Glutamatergic neuron (in vitro differentiated cells): ENCODE results near the gene PARP16. TPM values are rescaled to one million over a fixed set of nuclear protein-coding genes. Genes with fewer than 3 reads are reported as not detected.

ENCODE experiments used
- DNase-seq: peaks from one replicate; pipeline ENCODE4 v3.0.0; 2022
- H3K27ac Mint-ChIP-seq: one replicate; pipeline ENCODE4 v1.8.0; 2020; ENCODE audit warnings: mild to moderate bottlenecking, mixed read lengths, inconsistent platforms; ENCODE audit not compliant: unreplicated experiment
- H3K27me3 Mint-ChIP-seq: one replicate; pipeline ENCODE4 v1.8.0; 2020; ENCODE audit warnings: mild to moderate bottlenecking, moderate library complexity, mixed read lengths, inconsistent platforms; ENCODE audit not compliant: unreplicated experiment
- H3K36me3 Mint-ChIP-seq: one replicate; pipeline ENCODE4 v1.8.0; 2020; ENCODE audit warnings: mild to moderate bottlenecking, mixed read lengths, inconsistent platforms; ENCODE audit not compliant: unreplicated experiment
- H3K4me1 Mint-ChIP-seq: one replicate; pipeline ENCODE4 v1.8.0; 2020; ENCODE audit warnings: mild to moderate bottlenecking, low read depth, mixed read lengths, inconsistent platforms; ENCODE audit not compliant: unreplicated experiment
- H3K4me3 Mint-ChIP-seq: one replicate; pipeline ENCODE4 v1.8.0; 2020; ENCODE audit warnings: mild to moderate bottlenecking, mixed read lengths, inconsistent platforms; ENCODE audit not compliant: unreplicated experiment
- H3K9me3 Mint-ChIP-seq: one replicate; pipeline ENCODE4 v1.8.0; 2020; ENCODE audit warnings: mild to moderate bottlenecking, moderate library complexity, mixed read lengths, inconsistent platforms; ENCODE audit not compliant: unreplicated experiment
- total RNA-seq: library from RNA; stranded (reverse); fragmentation: NEBNext Ultra II Directional; extraction: Animal tissue kit (Norgen Biotek cat#: 25700); gene quantifications from one replicate; pipeline ENCODE4 v1.2.1, GENCODE V29; 2021; ENCODE audit not compliant: unreplicated experiment
- TF ChIP-seq, protein P1 (sequence below): fragments of 200-600 bp; sonication (generic); IDR thresholded peaks from one replicate; pipeline ENCODE4 v1.5.0; 2021; ENCODE audit not compliant: partially characterized antibody, unreplicated experiment

PARP16 gene
- total RNA-seq, 1 donor from 2014 or later = 6.8 TPM

DNA sequence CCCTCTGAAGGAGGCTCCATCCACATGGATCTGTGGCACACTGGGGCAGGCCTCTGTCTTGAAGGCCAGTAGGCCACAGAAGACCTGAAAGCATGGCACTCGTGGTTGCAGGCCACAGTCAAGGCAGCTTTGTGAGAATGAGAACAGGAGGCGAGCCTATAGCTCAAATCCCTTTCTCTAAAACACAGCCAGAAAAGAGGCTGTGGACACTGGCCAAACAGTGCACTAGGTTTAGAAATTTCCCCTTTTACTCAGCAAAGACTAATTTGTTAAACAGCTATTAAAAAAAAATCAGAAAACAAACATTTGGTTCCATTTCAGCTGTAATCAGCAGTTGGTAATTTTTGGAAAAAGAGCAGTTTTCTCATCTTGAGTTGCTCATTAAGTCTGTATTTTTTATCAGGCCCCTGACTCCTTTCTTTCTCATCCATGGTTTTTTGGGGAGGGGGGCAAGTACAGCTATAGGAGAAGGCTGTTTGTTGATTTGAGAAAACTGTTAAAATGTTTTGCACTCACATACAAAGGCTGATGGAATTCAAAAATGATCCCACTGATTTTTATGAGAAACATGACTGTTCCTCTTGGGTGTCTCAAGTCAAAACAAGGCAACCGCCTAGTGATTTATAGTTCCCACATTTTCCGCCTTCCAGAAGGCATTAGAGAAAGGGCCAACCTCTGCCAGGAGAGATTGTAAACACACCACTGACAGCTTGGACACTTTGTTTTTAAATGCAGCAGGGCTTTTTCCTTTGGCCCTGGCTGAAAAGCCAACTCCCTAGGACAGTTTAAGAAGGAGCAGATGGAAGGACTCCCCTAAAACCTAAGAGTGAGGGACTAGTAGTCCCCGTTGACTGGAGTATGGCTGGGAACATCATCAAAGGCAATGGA, 28.1 kb downstream of the PARP16 start:
- H3K4me1 Mint-ChIP-seq = peaks cover 10% of the 10 kb centered on the region
- H3K27me3 Mint-ChIP-seq = no peaks in the 10 kb centered on the region
- H3K4me3 Mint-ChIP-seq = no peak overlapping the region
- H3K27ac Mint-ChIP-seq = no peak overlapping the region
- peaks cover 8% of the 10 kb centered on the region for H3K36me3 Mint-ChIP-seq
- H3K9me3 Mint-ChIP-seq = no peaks in the 10 kb centered on the region
- TF ChIP-seq, protein P1, sequence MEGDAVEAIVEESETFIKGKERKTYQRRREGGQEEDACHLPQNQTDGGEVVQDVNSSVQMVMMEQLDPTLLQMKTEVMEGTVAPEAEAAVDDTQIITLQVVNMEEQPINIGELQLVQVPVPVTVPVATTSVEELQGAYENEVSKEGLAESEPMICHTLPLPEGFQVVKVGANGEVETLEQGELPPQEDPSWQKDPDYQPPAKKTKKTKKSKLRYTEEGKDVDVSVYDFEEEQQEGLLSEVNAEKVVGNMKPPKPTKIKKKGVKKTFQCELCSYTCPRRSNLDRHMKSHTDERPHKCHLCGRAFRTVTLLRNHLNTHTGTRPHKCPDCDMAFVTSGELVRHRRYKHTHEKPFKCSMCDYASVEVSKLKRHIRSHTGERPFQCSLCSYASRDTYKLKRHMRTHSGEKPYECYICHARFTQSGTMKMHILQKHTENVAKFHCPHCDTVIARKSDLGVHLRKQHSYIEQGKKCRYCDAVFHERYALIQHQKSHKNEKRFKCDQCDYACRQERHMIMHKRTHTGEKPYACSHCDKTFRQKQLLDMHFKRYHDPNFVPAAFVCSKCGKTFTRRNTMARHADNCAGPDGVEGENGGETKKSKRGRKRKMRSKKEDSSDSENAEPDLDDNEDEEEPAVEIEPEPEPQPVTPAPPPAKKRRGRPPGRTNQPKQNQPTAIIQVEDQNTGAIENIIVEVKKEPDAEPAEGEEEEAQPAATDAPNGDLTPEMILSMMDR = no peak
- no peak for DNase-seq

DNA sequence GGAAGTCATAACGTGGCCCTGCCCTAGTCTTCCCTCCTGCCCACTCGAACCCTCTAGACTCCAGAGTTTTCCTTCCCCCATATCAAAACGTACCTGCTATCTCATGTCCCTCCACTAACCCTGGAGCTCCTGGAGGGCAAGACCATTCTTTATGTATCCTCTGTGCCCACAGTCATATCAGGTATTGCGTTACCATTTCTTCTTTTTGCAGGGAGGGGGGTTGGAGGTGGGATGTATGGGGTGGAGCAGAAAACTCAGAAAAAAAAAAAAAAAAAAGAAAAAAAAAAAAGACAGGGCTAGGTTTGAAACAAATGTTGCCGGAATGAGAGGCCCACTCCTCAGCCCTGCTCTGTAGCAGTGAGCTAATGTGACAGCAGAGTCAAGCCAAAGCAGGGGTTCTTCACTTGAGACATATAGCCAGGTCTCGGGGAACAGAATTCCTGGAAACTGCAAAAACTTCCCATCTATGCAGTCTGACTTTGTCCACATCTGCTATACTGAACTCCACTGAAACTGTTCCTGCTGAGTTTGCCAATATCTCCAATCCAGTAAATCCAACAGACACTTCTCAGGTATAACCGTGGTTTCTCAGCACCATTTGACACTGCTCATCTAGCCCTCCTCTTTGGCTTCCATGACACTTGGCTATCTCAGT, 31.1 kb downstream of the PARP16 start:
- Mint-ChIP-seq H3K36me3 (peaks cover 4% of the 10 kb centered on the region), H3K27me3 (no peaks in the 10 kb centered on the region), H3K9me3 (no peaks in the 10 kb centered on the region), H3K27ac (no peak overlapping the region), H3K4me1 (peaks cover 10% of the 10 kb centered on the region), H3K4me3 (no peak overlapping the region)
- TF ChIP-seq, protein P1 = no peak
- DNase-seq = no peak

DNA sequence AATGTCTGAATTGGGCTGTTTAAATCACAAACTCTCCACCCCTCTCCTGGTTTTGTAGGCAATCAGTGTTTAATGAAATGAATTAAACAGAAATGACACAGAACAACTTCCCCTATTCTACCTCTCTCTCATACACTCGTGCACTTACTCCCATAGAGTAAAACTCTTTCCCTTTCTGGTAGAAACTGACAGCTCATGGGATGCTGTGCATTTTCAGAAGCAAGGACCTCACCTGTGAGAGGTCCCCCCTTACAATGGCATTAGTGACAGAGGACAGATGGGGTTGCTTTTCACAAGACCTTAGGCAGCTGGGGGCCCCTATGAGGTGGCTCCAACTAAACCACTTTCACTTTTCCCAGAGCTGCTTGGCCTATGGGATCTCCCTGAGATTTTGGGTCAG, 31.9 kb downstream of the PARP16 start:
- peaks cover 10% of the 10 kb centered on the region for H3K4me1 Mint-ChIP-seq
- peaks cover 4% of the 10 kb centered on the region for H3K36me3 Mint-ChIP-seq
- TF ChIP-seq, protein P1 = no peak
- no peaks in the 10 kb centered on the region for H3K27me3 Mint-ChIP-seq
- no peak overlapping the region for H3K27ac Mint-ChIP-seq
- no peaks in the 10 kb centered on the region for H3K9me3 Mint-ChIP-seq
- no peak for DNase-seq
- H3K4me3 Mint-ChIP-seq = peak overlapping the region; percentile 9

DNA sequence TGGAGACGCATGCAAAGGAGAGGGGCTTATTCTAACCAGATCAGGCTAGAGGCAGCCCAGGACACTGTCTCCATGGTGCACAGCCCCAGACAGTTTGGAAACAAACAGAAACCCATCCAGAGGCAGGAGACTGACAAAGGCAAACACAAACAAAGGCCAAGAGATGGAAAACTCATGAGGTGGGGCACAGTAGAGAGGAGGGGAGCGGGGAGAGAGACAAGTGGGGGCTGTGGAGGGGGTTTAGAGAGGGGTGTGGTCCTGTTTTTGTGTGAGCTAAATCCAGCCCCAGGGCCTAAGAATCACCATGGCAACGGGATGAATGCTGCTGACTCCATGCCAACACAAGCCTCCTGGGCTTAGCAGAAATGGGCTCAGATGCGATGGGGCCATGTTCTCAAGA, 32.3 kb downstream of the PARP16 start:
- TF ChIP-seq, protein P1 = no peak
- DNase-seq = peak; percentile 46
- Mint-ChIP-seq H3K27ac (no peak overlapping the region), H3K27me3 (no peaks in the 10 kb centered on the region), H3K36me3 (peaks cover 4% of the 10 kb centered on the region), H3K4me3 (peak overlapping the region; percentile 12), H3K4me1 (peaks cover 10% of the 10 kb centered on the region), H3K9me3 (no peaks in the 10 kb centered on the region)

DNA sequence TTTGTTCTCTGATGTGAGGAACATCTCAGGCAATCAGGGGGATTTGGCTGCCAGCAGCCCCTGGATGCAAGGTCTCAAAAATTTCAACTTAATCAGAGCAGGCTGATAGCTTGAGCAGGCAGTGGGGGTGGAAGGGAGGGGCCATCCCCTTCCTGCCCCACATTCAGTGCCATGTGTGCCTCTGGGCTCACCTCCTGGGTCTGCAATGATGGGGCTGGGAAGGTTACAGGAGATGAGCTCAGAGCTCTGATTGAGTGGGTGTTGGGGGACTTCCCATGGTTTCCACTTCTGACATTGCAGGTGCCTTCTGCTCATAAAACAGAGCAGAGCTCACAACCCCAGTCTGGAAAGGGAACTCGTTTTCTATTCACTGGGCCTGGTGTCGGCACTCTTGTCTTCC, 37.0 kb downstream of the PARP16 start:
- TF ChIP-seq, protein P1 = no peak
- DNase-seq = no peak
- H3K4me3 Mint-ChIP-seq = no peak overlapping the region
- H3K9me3 Mint-ChIP-seq = peaks cover 1% of the 10 kb centered on the region
- peaks cover 15% of the 10 kb centered on the region for H3K4me1 Mint-ChIP-seq
- H3K27me3 Mint-ChIP-seq = peaks cover 5% of the 10 kb centered on the region
- H3K36me3 Mint-ChIP-seq = peaks cover 6% of the 10 kb centered on the region
- no peak overlapping the region for H3K27ac Mint-ChIP-seq
